Subcutaneous abdominal adipose tissue (tissue), 5 donors: ENCODE results near the gene TLR9.

Experiments
- H3K27ac ChIP-seq: one replicate; pipeline ENCODE4 v1.7.0; 2013; ENCODE audit warnings: low read depth, mild to moderate bottlenecking, inconsistent platforms, low read length, moderate library complexity
- H3K27me3 ChIP-seq, 5 donors: one replicate each; pipeline ENCODE4 v1.7.0; 2013; ENCODE audit warnings: low read length in 5 of 5, inconsistent platforms in 1 of 5; ENCODE audit not compliant: control insufficient read depth in 5 of 5, insufficient read depth in 4 of 5
- H3K36me3 ChIP-seq, 5 donors: one replicate each; pipeline ENCODE4 v1.7.0; 2013; ENCODE audit warnings: low read length in 5 of 5; ENCODE audit not compliant: control insufficient read depth in 5 of 5, insufficient read depth in 5 of 5
- H3K4me1 ChIP-seq, 5 donors: one replicate each; pipeline ENCODE4 v1.7.0; 2013; ENCODE audit warnings: low read length in 5 of 5, mild to moderate bottlenecking in 3 of 5, moderate library complexity in 1 of 5; ENCODE audit not compliant: control insufficient read depth in 5 of 5, insufficient read depth in 5 of 5
- H3K4me3 ChIP-seq, 5 donors: one replicate each; pipeline ENCODE4 v1.7.0; 2013; ENCODE audit warnings: low read length in 5 of 5, low read depth in 1 of 5
- H3K9ac ChIP-seq, 5 donors: one replicate each; pipeline ENCODE4 v1.7.0; 2013; ENCODE audit warnings: low read length in 5 of 5, mild to moderate bottlenecking in 4 of 5, moderate library complexity in 3 of 5
- H3K9me3 ChIP-seq, 5 donors: one replicate each; pipeline ENCODE4 v1.7.0; 2013; ENCODE audit warnings: low read length in 5 of 5; ENCODE audit not compliant: control insufficient read depth in 5 of 5
- donor health status: healthy.
- donor health status: healthy.
- donor health status: healthy.
- donor health status: healthy.
- donor health status: healthy.

TLR9 gene

DNA sequence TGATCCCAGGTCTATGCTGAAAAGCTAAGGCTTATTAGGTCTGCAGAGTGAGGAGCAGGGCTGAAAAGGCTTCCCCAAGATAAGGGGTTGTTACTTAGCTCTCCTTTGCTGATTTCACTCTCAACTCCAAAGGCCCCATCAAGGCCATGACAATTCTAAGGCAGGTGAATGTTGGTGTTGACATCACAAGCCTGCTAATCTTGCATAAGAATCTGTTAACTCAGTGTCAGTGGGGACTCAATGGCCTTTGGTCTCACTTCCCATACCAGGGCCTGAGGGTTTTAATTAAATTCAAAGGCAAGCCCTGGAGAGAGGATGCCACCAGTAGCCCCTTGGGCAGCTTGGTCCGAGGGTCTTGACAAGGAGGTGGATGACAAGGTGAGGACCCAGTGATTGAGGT lies 36.9 kb downstream of the TLR9 start:
- Histone ChIP-seq H3K27ac (no peak overlapping the region), H3K27me3 (no peaks in the 10 kb centered on the region), H3K9ac (no peak overlapping the region), H3K4me1 (peaks cover 11 to 41% (median 25%) of the 10 kb centered on the region in 5 donors), H3K9me3 (no peaks in the 10 kb centered on the region), H3K4me3 (no peak overlapping the region), H3K36me3 (no peaks in the 10 kb centered on the region)

- no peak overlapping the region for H3K27ac ChIP-seq
- no peak overlapping the region for H3K9ac ChIP-seq
- no peak overlapping the region for H3K4me3 ChIP-seq
- peaks cover 9 to 41% (median 30%) of the 10 kb centered on the region in 5 donors for H3K4me1 ChIP-seq
- H3K9me3 ChIP-seq = no peaks in the 10 kb centered on the region
- no peaks in the 10 kb centered on the region for H3K36me3 ChIP-seq
- H3K27me3 ChIP-seq = no peaks in the 10 kb centered on the region
Observed at GRCh38 chr3:52186729-52187128, 38.7 kb downstream of the TLR9 start.

DNA sequence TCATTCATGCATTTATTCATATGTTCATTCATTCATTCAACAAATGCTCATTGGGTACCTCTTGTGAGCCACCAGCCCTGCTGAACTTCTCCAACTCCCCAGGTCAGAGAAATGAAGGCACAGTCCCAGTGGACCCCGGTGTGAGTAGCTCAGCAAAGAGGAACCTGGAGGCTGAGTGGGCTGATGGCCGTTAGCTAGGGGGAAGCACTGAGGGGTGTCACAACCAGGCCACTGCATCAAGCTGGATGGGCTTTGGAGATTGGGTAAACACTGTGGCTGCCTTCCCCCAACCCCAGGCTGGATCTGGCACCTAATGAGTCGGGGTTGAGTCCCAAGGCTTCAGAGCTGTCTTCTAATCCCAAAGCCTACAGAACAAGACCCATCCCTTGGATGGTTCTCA lies 39.6 kb downstream of the TLR9 start:
- no peaks in the 10 kb centered on the region for H3K27me3 ChIP-seq
- peaks cover 9 to 38% (median 31%) of the 10 kb centered on the region in 5 donors for H3K4me1 ChIP-seq
- no peaks in the 10 kb centered on the region for H3K9me3 ChIP-seq
- H3K9ac ChIP-seq = no peak overlapping the region
- H3K36me3 ChIP-seq = no peaks in the 10 kb centered on the region
- no peak overlapping the region for H3K4me3 ChIP-seq
- no peak overlapping the region for H3K27ac ChIP-seq

- Histone ChIP-seq H3K4me3 (no peak overlapping the region), H3K4me1 (peaks cover 4 to 33% (median 26%) of the 10 kb centered on the region in 5 donors), H3K9me3 (no peaks in the 10 kb centered on the region), H3K9ac (no peak overlapping the region), H3K36me3 (no peaks in the 10 kb centered on the region), H3K27ac (no peak overlapping the region), H3K27me3 (no peaks in the 10 kb centered on the region)
Observed at GRCh38 chr3:52185311-52185710, 40.1 kb downstream of the TLR9 start.

DNA sequence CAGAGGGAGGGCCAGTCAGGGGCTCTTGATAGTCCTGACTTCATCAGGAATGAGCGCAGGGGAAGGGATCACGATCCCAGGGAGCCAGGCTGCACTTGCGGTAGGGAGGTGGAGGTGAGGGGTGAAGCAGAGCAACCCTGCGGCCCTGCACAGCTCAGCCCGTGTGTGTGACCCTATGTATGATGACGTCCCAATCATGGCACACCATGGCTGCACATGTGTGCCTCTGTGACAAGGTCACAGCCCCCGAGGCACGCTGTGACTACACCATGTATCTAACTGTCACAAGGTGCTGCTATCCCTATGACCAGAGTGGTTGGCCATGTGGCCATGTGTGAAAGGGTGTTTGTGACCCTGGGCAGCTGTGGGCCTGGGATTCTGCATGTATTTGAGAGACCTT lies 40.8 kb downstream of the TLR9 start:
- no peaks in the 10 kb centered on the region for H3K36me3 ChIP-seq
- no peaks in the 10 kb centered on the region for H3K9me3 ChIP-seq
- no peaks in the 10 kb centered on the region for H3K27me3 ChIP-seq
- peaks cover 2 to 27% (median 21%) of the 10 kb centered on the region in 5 donors for H3K4me1 ChIP-seq
- no peak overlapping the region for H3K27ac ChIP-seq
- H3K9ac ChIP-seq = no peak overlapping the region
- no peak overlapping the region for H3K4me3 ChIP-seq

GRCh38 chr3:52183786-52184445 lies 41.5 kb downstream of the TLR9 start:
- Histone ChIP-seq H3K4me3 (no peak overlapping the region), H3K4me1 (peaks cover 2 to 23% (median 20%) of the 10 kb centered on the region in 5 donors), H3K9ac (no peak overlapping the region), H3K27ac (no peak overlapping the region), H3K9me3 (no peaks in the 10 kb centered on the region), H3K27me3 (no peaks in the 10 kb centered on the region), H3K36me3 (no peaks in the 10 kb centered on the region)

DNA sequence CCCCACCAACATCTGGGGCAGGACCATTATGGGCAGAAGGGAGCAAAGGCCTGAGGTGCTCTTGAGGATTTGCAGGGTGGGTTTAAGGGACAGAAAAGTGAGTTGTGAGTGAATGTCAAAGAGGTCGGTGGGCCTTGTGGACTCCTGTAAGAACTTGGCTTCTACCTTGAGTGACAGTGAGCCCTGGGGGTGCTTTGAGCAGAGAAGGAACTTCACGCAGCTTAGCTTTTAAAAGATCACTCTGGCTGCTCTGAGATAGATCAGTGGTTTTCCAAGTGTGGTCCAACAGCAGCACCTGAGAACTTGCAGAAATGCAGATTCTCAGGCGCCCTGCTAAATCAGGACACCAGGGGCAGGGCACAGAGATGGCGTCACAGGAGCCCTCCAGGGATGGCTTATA lies 42.8 kb downstream of the TLR9 start:
- Histone ChIP-seq H3K9me3 (no peaks in the 10 kb centered on the region), H3K27me3 (no peaks in the 10 kb centered on the region), H3K36me3 (no peaks in the 10 kb centered on the region), H3K27ac (no peak overlapping the region), H3K9ac (no peak overlapping the region), H3K4me1 (peaks cover 2 to 28% (median 23%) of the 10 kb centered on the region in 5 donors), H3K4me3 (no peak overlapping the region)

DNA sequence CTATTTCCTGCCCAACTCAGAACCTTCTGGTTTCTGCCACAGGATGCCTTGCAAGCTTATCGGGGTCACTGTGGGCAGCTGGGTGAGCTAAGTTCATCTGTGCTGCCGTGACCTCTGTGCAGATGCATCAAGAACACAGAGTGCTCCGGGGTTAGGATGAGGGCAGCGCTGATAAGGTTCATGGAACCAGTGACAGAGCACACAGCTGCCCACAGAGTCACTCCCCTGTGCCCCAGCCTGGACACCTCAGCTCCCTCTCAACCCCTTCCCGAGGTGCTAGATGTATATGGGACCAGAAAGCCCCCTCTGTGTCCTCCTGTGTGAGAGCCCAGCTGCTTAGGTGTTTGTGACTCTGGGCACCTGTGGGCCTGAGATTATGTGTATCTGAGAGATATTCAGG lies 43.2 kb downstream of the TLR9 start:
- Histone ChIP-seq H3K9ac (peak overlapping the region in 1 of 5 donors; percentile 11), H3K4me1 (peaks cover 4 to 33% (median 28%) of the 10 kb centered on the region in 5 donors), H3K4me3 (no peak overlapping the region), H3K27ac (no peak overlapping the region), H3K27me3 (no peaks in the 10 kb centered on the region), H3K36me3 (no peaks in the 10 kb centered on the region), H3K9me3 (no peaks in the 10 kb centered on the region)

GRCh38 chr3:52181543-52181942 lies 43.9 kb downstream of the TLR9 start:
- Histone ChIP-seq H3K9me3 (no peaks in the 10 kb centered on the region), H3K9ac (peak overlapping the region in 1 of 5 donors; percentile 11), H3K4me1 (peaks cover 8 to 39% (median 35%) of the 10 kb centered on the region in 5 donors), H3K27me3 (no peaks in the 10 kb centered on the region), H3K4me3 (no peak overlapping the region), H3K36me3 (no peaks in the 10 kb centered on the region), H3K27ac (no peak overlapping the region)

DNA sequence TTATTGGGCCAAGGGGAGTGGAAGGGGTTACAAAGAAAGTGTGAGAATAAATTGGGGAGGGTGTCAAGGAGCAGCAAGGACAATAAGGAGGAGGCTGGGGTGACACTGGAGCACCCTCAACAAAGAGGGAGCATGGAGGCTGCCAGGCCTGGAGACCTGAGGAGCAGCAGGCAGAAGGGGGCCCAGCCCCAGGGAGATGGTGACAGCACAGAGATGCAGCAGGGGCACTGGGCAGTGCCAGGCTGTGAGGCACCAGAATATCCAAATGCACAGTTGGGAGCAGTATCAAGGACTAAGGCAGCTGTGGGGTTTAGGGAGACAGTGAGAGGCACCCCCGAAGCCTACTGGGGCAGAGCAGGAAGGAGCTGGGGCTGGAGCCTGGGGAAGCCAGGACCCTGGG lies 46.9 kb downstream of the TLR9 start:
- H3K9me3 ChIP-seq = no peaks in the 10 kb centered on the region
- no peak overlapping the region for H3K4me3 ChIP-seq

More for the DNA sequence above, 46.9 kb downstream of the TLR9 start:
- H3K4me1 ChIP-seq = peaks cover 7 to 35% (median 27%) of the 10 kb centered on the region in 5 donors
- peak overlapping the region in 1 of 5 donors; percentile 2 for H3K9ac ChIP-seq
- no peaks in the 10 kb centered on the region for H3K36me3 ChIP-seq
- H3K27me3 ChIP-seq = no peaks in the 10 kb centered on the region
- no peak overlapping the region for H3K27ac ChIP-seq
